Panc1 (cell line): Measurements from ENCODE around the gene IRS1. TPM values are rescaled to one million over a fixed set of nuclear protein-coding genes. Genes with fewer than 3 reads are reported as not detected.

Experiments
- ATAC-seq: fragments of 200-7000 bp; cut with Tn5 transposase; 2 replicates; pipeline ENCODE4 v1.9.1; 2020; ENCODE audit warnings: mild to moderate bottlenecking, moderate library complexity
- BruUV-seq: library from RNA; stranded (reverse); fragments of 400-500 nt; replicated peaks from 2 replicates; lab custom pipeline; 2021; lab: Mats Ljungman, UMichigan
- CTCF ChIA-PET: fragments of 300-600 bp; sonication (Branson Sonifier 250); formaldehyde crosslinking; loops from one replicate; lab custom pipeline; 2022; ENCODE audit warnings: antibody characterized with exemption; lab: Charles Lee
- POLR2A ChIA-PET: fragments of 300-600 bp; sonication (Branson Sonifier 250); formaldehyde crosslinking; loops from one replicate; lab custom pipeline; 2022; ENCODE audit warnings: antibody characterized with exemption; lab: Charles Lee
- DNase-seq: peaks from one replicate; pipeline ENCODE4 v3.0.0-alpha.2; 2010; ENCODE audit warnings: low read depth, low spot score
- H3K27ac ChIP-seq: 2 replicates; pipeline ENCODE4 v1.5.1; 2011; ENCODE audit warnings: mild to moderate bottlenecking, low read length, inconsistent platforms
- H3K27me3 ChIP-seq: fragments of 200-500 bp; sonication (Bioruptor generic); 2 replicates; pipeline ENCODE4 v1.6.0; 2014; ENCODE audit warnings: low read length, inconsistent platforms; ENCODE audit not compliant: control insufficient read depth, insufficient read depth
- H3K36me3 ChIP-seq: fragments of 200-500 bp; sonication (Bioruptor generic); 2 replicates; pipeline ENCODE4 v1.5.1; 2014; ENCODE audit warnings: inconsistent platforms, mild to moderate bottlenecking, low read length, moderate library complexity; ENCODE audit not compliant: control insufficient read depth, insufficient read depth
- H3K4me1 ChIP-seq: 2 replicates; pipeline ENCODE4 v1.5.1; 2011; ENCODE audit warnings: inconsistent platforms, mild to moderate bottlenecking, low read length, moderate library complexity; ENCODE audit not compliant: control insufficient read depth, insufficient read depth
- H3K4me3 ChIP-seq, 2 experiments: 2 replicates each; pipeline ENCODE4 v1.5.1; 2011 to 2012; ENCODE audit warnings: low read depth in 2 of 2, low read length in 2 of 2, mild to moderate bottlenecking in 2 of 2, inconsistent platforms in 1 of 2, moderate library complexity in 1 of 2
- H3K9me3 ChIP-seq: fragments of 200-500 bp; sonication (Bioruptor generic); 2 replicates; pipeline ENCODE4 v1.5.1; 2014; ENCODE audit warnings: low read depth, mild to moderate bottlenecking, inconsistent platforms, low read length, moderate library complexity; ENCODE audit not compliant: control insufficient read depth, insufficient read depth
- CTCF ChIP-seq: fragments of 450-650 bp; IDR thresholded peaks from 2 replicates; pipeline ENCODE4 v1.5.1; 2017; ENCODE audit warnings: mild to moderate bottlenecking
- POLR2AphosphoS5 ChIP-seq: IDR thresholded peaks from 2 replicates; pipeline ENCODE4 v1.6.1; 2012; ENCODE audit warnings: mild to moderate bottlenecking, low read depth, low read length, moderate library complexity
- REST ChIP-seq, 2 experiments: IDR thresholded peaks; 2 replicates each; pipeline ENCODE4 v1.6.1; 2011 to 2012; ENCODE audit warnings: low read depth in 2 of 2, control low read depth in 1 of 2, low read length in 1 of 2, mild to moderate bottlenecking in 1 of 2, moderate library complexity in 1 of 2; ENCODE audit not compliant: insufficient read depth in 1 of 2
- SIN3A ChIP-seq: IDR thresholded peaks from 2 replicates; pipeline ENCODE4 v1.6.1; 2012; ENCODE audit warnings: low read depth, mild to moderate bottlenecking, low read length, moderate library complexity, borderline replicate concordance; ENCODE audit not compliant: insufficient read depth
- TCF7L2 ChIP-seq: IDR thresholded peaks from 2 replicates; pipeline ENCODE4 v1.6.1; 2011; ENCODE audit warnings: mild to moderate bottlenecking, low read depth, low read length, inconsistent platforms
- in situ Hi-C: cut with HindIII; loops from 2 replicates; pipeline ENCODE4 v1.10.0; 2016; ENCODE audit warnings: low sequenced_read_pairs, low pct_unique_long_range_greater_than_20kb
- intact Hi-C: fragments of 100-400 bp; cut with micrococcal nuclease; formaldehyde crosslinking; loops from one replicate; pipeline ENCODE4 v1.10.0; 2022; ENCODE audit not compliant: unreplicated experiment
- total RNA-seq: library from RNA; stranded (reverse); gene quantifications from one replicate; pipeline ENCODE4 v1.2.1, GENCODE V29; 2021; ENCODE audit not compliant: unreplicated experiment

Gene IRS1
- total RNA-seq, 1 experiment from 2014 or later = 27.3 TPM

GRCh38 chr2:226738191-226738820 lies 61.3 kb downstream of the IRS1 start:
- in situ Hi-C loops (no loop called here), intact Hi-C loops (no loop called here)
- no peak for ATAC-seq
- Histone ChIP-seq H3K4me1 (no peaks in the 10 kb centered on the region; the same call in 1 of the 2 replicates), H3K9me3 (no peaks in the 10 kb centered on the region), H3K36me3 (0 out of 2 replicates have a peak, but pooled peaks cover 2% of the 10 kb centered on the region), H3K27ac (no peak overlapping the region), H3K27me3 (no peaks in the 10 kb centered on the region), H3K4me3 (no peak overlapping the region)
- BruUV-seq = no TSS peak
- no peak for TF ChIP-seq REST (IDR thresholded peaks at IDR 0.05; ENCODE audit: insufficient read depth in 1 of 2, low read depth in 2 of 2, low read length in 1 of 2)
- no peak for TF ChIP-seq SIN3A
- no peak for TF ChIP-seq TCF7L2
- no peak for TF ChIP-seq CTCF
- no peak for TF ChIP-seq POLR2AphosphoS5
- CTCF ChIA-PET = no interaction called here
- DNase-seq = no peak
- POLR2A ChIA-PET = no interaction called here

GRCh38 chr2:226736382-226736781 lies 63.2 kb downstream of the IRS1 start:
- in situ Hi-C loops = no loop called here
- no peak for TF ChIP-seq SIN3A
- no peak for TF ChIP-seq TCF7L2
- TF ChIP-seq POLR2AphosphoS5 = no peak
- no peak for TF ChIP-seq CTCF
- TF ChIP-seq REST (IDR thresholded peaks at IDR 0.05; ENCODE audit: insufficient read depth in 1 of 2, low read depth in 2 of 2, low read length in 1 of 2) = no peak
- 0 out of 2 replicates have a peak, but pooled peaks cover 2% of the 10 kb centered on the region for H3K36me3 ChIP-seq
- no TSS peak for BruUV-seq
- no peak overlapping the region for H3K4me3 ChIP-seq
- H3K27ac ChIP-seq = no peak overlapping the region
- no peak for DNase-seq
- ChIA-PET POLR2A (no interaction called here), CTCF (no interaction called here)
- no peaks in the 10 kb centered on the region for H3K27me3 ChIP-seq
- intact Hi-C loops = no loop called here
- no peaks in the 10 kb centered on the region for H3K9me3 ChIP-seq
- H3K4me1 ChIP-seq = no peaks in the 10 kb centered on the region; the same call in 1 of the 2 replicates
- no peak for ATAC-seq
